Measurements from ENCODE around the gene INAFM2. TPM values are rescaled to one million over a fixed set of nuclear protein-coding genes. Genes with fewer than 3 reads are reported as not detected.

Gene INAFM2
- total and polyA plus RNA-seq, 4 donors = 26.0 to 70.0 (median 56.5) TPM

- Histone ChIP-seq H3K27me3 (ENCODE audit: control insufficient read depth in 1 of 2, insufficient read depth in 2 of 2, low read length in 1 of 2) (no peaks in the 10 kb centered on the region), H3K4me3 (ENCODE audit: low read length in 2 of 2) (no peak overlapping the region), H3K4me1 (ENCODE audit: control insufficient read depth in 1 of 2, insufficient read depth in 2 of 2, low read length in 2 of 2) (no peaks in the 10 kb centered on the region), H3K9me3 (ENCODE audit: control insufficient read depth, low read length) (no peaks in the 10 kb centered on the region), H3K27ac (ENCODE audit: low read depth in 1 of 2, low read length in 2 of 2) (no peak overlapping the region), H3K36me3 (ENCODE audit: control insufficient read depth in 1 of 2, insufficient read depth in 2 of 2, low read length in 1 of 2) (no peaks in the 10 kb centered on the region)
- 37 to 39% methylated on average over 9 of the region's 9 CpGs for WGBS, 2 donors
- DNase-seq = no peak
- intact Hi-C loops (cut with DNase I) = no loop called here
- no peak for ATAC-seq (ENCODE audit: low FRiP score)
Measured at GRCh38 chr15:40354408-40355171, 31.1 kb downstream of the INAFM2 start.

GRCh38 chr15:40355976-40356585 lies 32.6 kb downstream of the INAFM2 start:
- Histone ChIP-seq H3K36me3 (ENCODE audit: control insufficient read depth in 1 of 2, insufficient read depth in 2 of 2, low read length in 1 of 2) (no peaks in the 10 kb centered on the region), H3K9me3 (ENCODE audit: control insufficient read depth, low read length) (no peaks in the 10 kb centered on the region), H3K27ac (ENCODE audit: low read depth in 1 of 2, low read length in 2 of 2) (no peak overlapping the region), H3K4me1 (ENCODE audit: control insufficient read depth in 1 of 2, insufficient read depth in 2 of 2, low read length in 2 of 2) (no peaks in the 10 kb centered on the region), H3K27me3 (ENCODE audit: control insufficient read depth in 1 of 2, insufficient read depth in 2 of 2, low read length in 1 of 2) (no peaks in the 10 kb centered on the region), H3K4me3 (ENCODE audit: low read length in 2 of 2) (no peak overlapping the region)
- intact Hi-C loops (cut with DNase I) = no loop called here
- ATAC-seq (ENCODE audit: low FRiP score) (no peak), DNase-seq (no peak)
- 87 to 92% methylated on average over 2 to 5 of the region's 5 CpGs for WGBS, 2 donors

GRCh38 chr15:40357246-40357645 lies 33.8 kb downstream of the INAFM2 start:
- intact Hi-C loops (cut with DNase I) = no loop called here
- Histone ChIP-seq H3K27me3 (ENCODE audit: control insufficient read depth in 1 of 2, insufficient read depth in 2 of 2, low read length in 1 of 2) (no peaks in the 10 kb centered on the region), H3K4me3 (ENCODE audit: low read length in 2 of 2) (no peak overlapping the region), H3K9me3 (ENCODE audit: control insufficient read depth, low read length) (no peaks in the 10 kb centered on the region), H3K4me1 (ENCODE audit: control insufficient read depth in 1 of 2, insufficient read depth in 2 of 2, low read length in 2 of 2) (no peaks in the 10 kb centered on the region), H3K36me3 (ENCODE audit: control insufficient read depth in 1 of 2, insufficient read depth in 2 of 2, low read length in 1 of 2) (no peaks in the 10 kb centered on the region), H3K27ac (ENCODE audit: low read depth in 1 of 2, low read length in 2 of 2) (no peak overlapping the region)
- ATAC-seq (ENCODE audit: low FRiP score) (no peak), DNase-seq (no peak)
- 67 to 71% methylated on average over 1 of the region's 1 CpG for WGBS, 2 donors

- 3 to 5% methylated on average over 48 to 82 of the region's 82 CpGs for WGBS, 2 donors
- Histone ChIP-seq H3K27me3 (ENCODE audit: control insufficient read depth in 1 of 2, insufficient read depth in 2 of 2, low read length in 1 of 2) (no peaks in the 10 kb centered on the region), H3K27ac (ENCODE audit: low read depth in 1 of 2, low read length in 2 of 2) (no peak within 1 kb of the TSS), H3K36me3 (ENCODE audit: control insufficient read depth in 1 of 2, insufficient read depth in 2 of 2, low read length in 1 of 2) (no peaks in the 10 kb centered on the region), H3K9me3 (ENCODE audit: control insufficient read depth, low read length) (no peaks in the 10 kb centered on the region), H3K4me3 (ENCODE audit: low read length in 2 of 2) (peak within 1 kb of the TSS in 1 of 2 donors; percentile 13), H3K4me1 (ENCODE audit: control insufficient read depth in 1 of 2, insufficient read depth in 2 of 2, low read length in 2 of 2) (no peaks in the 10 kb centered on the region)
- ATAC-seq (ENCODE audit: low FRiP score) (peak; percentile 91), DNase-seq (peak; percentile 91 to 97)
- intact Hi-C loops (cut with DNase I) = no loop called here
Measured at GRCh38 chr15:40357723-40358470, 34.4 kb downstream of the INAFM2 start, which contains the start of gene DISP2. Gene DISP2 (plus strand): TSS chr15:40358219. CDS start chr15:40358322, 103 bp downstream.

DNA sequence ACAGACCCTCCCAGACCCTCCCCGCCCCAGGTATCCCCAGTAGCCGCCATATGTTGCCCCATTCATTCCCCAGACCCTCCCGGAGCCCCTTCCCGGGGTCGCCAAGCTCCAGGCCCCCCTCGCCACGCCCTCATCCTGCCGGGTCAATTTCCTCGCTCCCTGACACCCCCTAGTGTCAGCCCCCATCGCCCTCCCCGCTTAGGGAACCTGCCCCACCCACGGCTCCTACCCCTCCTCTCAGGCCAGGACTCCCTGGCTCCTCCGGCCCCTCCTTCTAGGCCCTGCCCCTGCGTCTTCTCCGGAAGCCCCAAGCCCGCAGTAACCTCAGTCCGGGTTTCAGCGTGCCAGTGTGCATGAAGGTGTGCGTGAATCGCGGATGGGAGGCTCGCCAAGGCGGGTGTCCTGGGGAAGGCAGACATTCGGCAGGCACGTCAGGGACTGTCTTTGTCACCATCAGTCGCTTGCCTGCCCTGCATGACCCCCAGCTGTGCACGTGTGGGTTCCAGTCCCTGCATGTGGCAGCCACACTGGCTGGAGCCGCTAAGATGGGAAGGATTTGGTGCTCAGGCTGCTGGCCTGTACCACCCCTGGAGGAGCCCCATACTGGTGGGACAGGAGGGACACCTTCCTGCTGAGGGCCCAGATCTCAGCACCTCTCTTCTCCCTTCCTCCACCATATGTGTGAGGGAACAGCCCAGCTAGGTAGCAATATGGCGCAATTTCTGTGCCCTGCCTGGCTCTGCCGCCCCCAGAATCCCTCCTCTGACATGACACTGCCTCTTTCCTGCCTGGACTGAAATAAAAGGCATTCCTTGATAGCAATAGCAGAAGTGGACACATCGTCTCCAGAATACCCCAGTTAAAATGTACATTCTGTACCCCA lies 35.2 kb downstream of the INAFM2 start:
- DNase-seq = peak in 1 of 2 donors; percentile 79
- intact Hi-C loops (cut with DNase I) = no loop called here
- no peak for ATAC-seq (ENCODE audit: low FRiP score)

GRCh38 chr15:40360015-40360414 lies 36.5 kb downstream of the INAFM2 start:
- ATAC-seq (ENCODE audit: low FRiP score) = no peak
- no peaks in the 10 kb centered on the region for H3K36me3 ChIP-seq (ENCODE audit: control insufficient read depth in 1 of 2, insufficient read depth in 2 of 2, low read length in 1 of 2)

More for the DNA sequence above, 35.2 kb downstream of the INAFM2 start:
- Histone ChIP-seq H3K4me3 (ENCODE audit: low read length in 2 of 2) (no peak overlapping the region), H3K4me1 (ENCODE audit: control insufficient read depth in 1 of 2, insufficient read depth in 2 of 2, low read length in 2 of 2) (no peaks in the 10 kb centered on the region), H3K36me3 (ENCODE audit: control insufficient read depth in 1 of 2, insufficient read depth in 2 of 2, low read length in 1 of 2) (no peaks in the 10 kb centered on the region), H3K27ac (ENCODE audit: low read depth in 1 of 2, low read length in 2 of 2) (no peak overlapping the region), H3K27me3 (ENCODE audit: control insufficient read depth in 1 of 2, insufficient read depth in 2 of 2, low read length in 1 of 2) (no peaks in the 10 kb centered on the region), H3K9me3 (ENCODE audit: control insufficient read depth, low read length) (no peaks in the 10 kb centered on the region)
- 18 to 19% methylated on average over 27 to 31 of the region's 31 CpGs for WGBS, 2 donors

GRCh38 chr15:40361640-40362039 lies 38.1 kb downstream of the INAFM2 start:
- H3K36me3 ChIP-seq (ENCODE audit: control insufficient read depth in 1 of 2, insufficient read depth in 2 of 2, low read length in 1 of 2) = no peaks in the 10 kb centered on the region
- H3K9me3 ChIP-seq (ENCODE audit: control insufficient read depth, low read length) = no peaks in the 10 kb centered on the region
- no peaks in the 10 kb centered on the region for H3K4me1 ChIP-seq (ENCODE audit: control insufficient read depth in 1 of 2, insufficient read depth in 2 of 2, low read length in 2 of 2)
- H3K27me3 ChIP-seq (ENCODE audit: control insufficient read depth in 1 of 2, insufficient read depth in 2 of 2, low read length in 1 of 2) = no peaks in the 10 kb centered on the region
- ATAC-seq (ENCODE audit: low FRiP score) = no peak
- H3K4me3 ChIP-seq (ENCODE audit: low read length in 2 of 2) = no peak overlapping the region
- no peak overlapping the region for H3K27ac ChIP-seq (ENCODE audit: low read depth in 1 of 2, low read length in 2 of 2)
- DNase-seq = no peak
- intact Hi-C loops (cut with DNase I) = no loop called here
- 84 to 86% methylated on average over 2 of the region's 2 CpGs for WGBS, 2 donors

More at GRCh38 chr15:40360015-40360414, 36.5 kb downstream of the INAFM2 start:
- no peaks in the 10 kb centered on the region for H3K9me3 ChIP-seq (ENCODE audit: control insufficient read depth, low read length)
- no peak overlapping the region for H3K4me3 ChIP-seq (ENCODE audit: low read length in 2 of 2)
- H3K4me1 ChIP-seq (ENCODE audit: control insufficient read depth in 1 of 2, insufficient read depth in 2 of 2, low read length in 2 of 2) = no peaks in the 10 kb centered on the region
- H3K27ac ChIP-seq (ENCODE audit: low read depth in 1 of 2, low read length in 2 of 2) = no peak overlapping the region
- no peaks in the 10 kb centered on the region for H3K27me3 ChIP-seq (ENCODE audit: control insufficient read depth in 1 of 2, insufficient read depth in 2 of 2, low read length in 1 of 2)
- 95 to 97% methylated on average over 4 of the region's 4 CpGs for WGBS, 2 donors
- intact Hi-C loops (cut with DNase I) = no loop called here
- DNase-seq = no peak

DNA sequence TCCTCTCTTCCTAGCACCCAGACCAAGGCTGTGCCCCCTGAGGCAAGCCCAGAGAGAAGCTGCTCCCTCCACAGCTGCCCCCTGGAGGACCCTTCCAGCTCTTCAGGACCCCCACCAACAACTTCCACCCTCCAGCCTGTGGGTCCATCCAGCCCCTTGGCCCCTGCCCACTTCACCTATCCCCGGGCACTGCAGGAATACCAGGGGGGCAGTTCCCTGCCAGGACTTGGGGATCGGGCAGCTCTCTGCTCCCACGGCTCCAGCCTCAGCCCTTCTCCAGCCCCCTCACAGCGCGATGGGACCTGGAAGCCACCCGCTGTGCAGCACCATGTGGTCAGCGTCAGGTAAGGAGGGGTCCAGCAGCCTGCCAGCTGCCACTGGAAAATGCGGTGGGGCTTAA lies 40.1 kb downstream of the INAFM2 start:
- no peaks in the 10 kb centered on the region for H3K4me1 ChIP-seq (ENCODE audit: control insufficient read depth in 1 of 2, insufficient read depth in 2 of 2, low read length in 2 of 2)
- intact Hi-C loops (cut with DNase I) = no loop called here
- 88 to 94% methylated on average over 8 of the region's 8 CpGs for WGBS, 2 donors

More for the DNA sequence above, 40.1 kb downstream of the INAFM2 start:
- DNase-seq (no peak), ATAC-seq (ENCODE audit: low FRiP score) (no peak)
- no peak overlapping the region for H3K4me3 ChIP-seq (ENCODE audit: low read length in 2 of 2)
- no peak overlapping the region for H3K27ac ChIP-seq (ENCODE audit: low read depth in 1 of 2, low read length in 2 of 2)
- H3K9me3 ChIP-seq (ENCODE audit: control insufficient read depth, low read length) = no peaks in the 10 kb centered on the region
- H3K36me3 ChIP-seq (ENCODE audit: control insufficient read depth in 1 of 2, insufficient read depth in 2 of 2, low read length in 1 of 2) = no peaks in the 10 kb centered on the region
- no peaks in the 10 kb centered on the region for H3K27me3 ChIP-seq (ENCODE audit: control insufficient read depth in 1 of 2, insufficient read depth in 2 of 2, low read length in 1 of 2)

All from aorta (tissue), 5 donors.